Activated CD4-positive, alpha-beta T cell treated with anti-CD3 and anti-CD28 coated beads for 36 hours (primary cell): ENCODE results near the gene WNT7B. TPM values are rescaled to one million over a fixed set of nuclear protein-coding genes. Genes with fewer than 3 reads are reported as not detected.

Source experiments
- ATAC-seq: fragments of 200-7000 bp; cut with Tn5 transposase; one replicate; pipeline ENCODE4 v1.10.0; 2021; ENCODE audit warnings: mild to moderate bottlenecking, moderate library complexity
- CTCF ChIA-PET: fragments of 350-600 bp; sonication (Branson Sonifier 250); formaldehyde crosslinking; loops from one replicate; lab custom pipeline; 2021; ENCODE audit warnings: antibody characterized with exemption; lab: Charles Lee
- POLR2A ChIA-PET: fragments of 350-600 bp; sonication (Branson Sonifier 250); formaldehyde crosslinking; loops from one replicate; lab custom pipeline; 2021; ENCODE audit warnings: antibody characterized with exemption, inconsistent platforms; lab: Charles Lee
- DNase-seq: peaks from one replicate; pipeline ENCODE4 v3.0.0-alpha.2; 2020
- H3K27ac Mint-ChIP-seq: one replicate; pipeline ENCODE4 v1.8.0; 2021; ENCODE audit warnings: mixed read lengths
- H3K27me3 Mint-ChIP-seq: one replicate; pipeline ENCODE4 v1.8.0; 2021; ENCODE audit warnings: mixed read lengths
- H3K36me3 Mint-ChIP-seq: one replicate; pipeline ENCODE4 v1.8.0; 2021; ENCODE audit warnings: low read depth, mixed read lengths
- H3K4me1 Mint-ChIP-seq: one replicate; pipeline ENCODE4 v1.8.0; 2021; ENCODE audit warnings: mixed read lengths
- H3K4me3 Mint-ChIP-seq: one replicate; pipeline ENCODE4 v1.8.0; 2021; ENCODE audit warnings: mild to moderate bottlenecking, moderate library complexity, mixed read lengths
- H3K9me3 Mint-ChIP-seq: one replicate; pipeline ENCODE4 v1.8.0; 2021; ENCODE audit warnings: low read depth, mixed read lengths
- intact Hi-C, 2 experiments: fragments of 100-400 bp; cut with DNase I in 1 of 2; cut with micrococcal nuclease in 1 of 2; formaldehyde crosslinking; loops; one replicate each; pipeline versions ENCODE4 v1.14.2 to v1.15.1; 2022 to 2024; cut with DNase I, micrococcal nuclease
- total RNA-seq, 2 experiments: library from RNA; stranded (reverse); gene quantifications; one replicate each; pipeline ENCODE4 v1.2.3, GENCODE V29; 2021

The WNT7B gene
- total RNA-seq, 2 experiments from 2014 or later: not detected

GRCh38 chr22:45961679-45962433 is 15.1 kb downstream of the WNT7B start:
- no peak for DNase-seq
- POLR2A ChIA-PET: no interaction called here
- H3K4me1 Mint-ChIP-seq: no peaks in the 10 kb centered on the region
- intact Hi-C loops: no loop called here
- no peak overlapping the region for H3K4me3 Mint-ChIP-seq
- H3K36me3 Mint-ChIP-seq: no peaks in the 10 kb centered on the region
- no peak for ATAC-seq
- CTCF ChIA-PET: interaction anchor here (0.6 kb wide), 1 partner anchor 44 kb away, joined by 3 read pairs; no protein-coding TSS in a partner anchor
- H3K27ac Mint-ChIP-seq: no peak overlapping the region
- no peaks in the 10 kb centered on the region for H3K9me3 Mint-ChIP-seq
- H3K27me3 Mint-ChIP-seq: peaks cover 1% of the 10 kb centered on the region

GRCh38 chr22:45960477-45961386 is 16.2 kb downstream of the WNT7B start:
- DNase-seq: no peak
- ATAC-seq: no peak
- intact Hi-C loops: no loop called here
- no peaks in the 10 kb centered on the region for H3K36me3 Mint-ChIP-seq
- no peak overlapping the region for H3K27ac Mint-ChIP-seq
- no peaks in the 10 kb centered on the region for H3K27me3 Mint-ChIP-seq
- ChIA-PET CTCF (no interaction called here), POLR2A (no interaction called here)
- no peaks in the 10 kb centered on the region for H3K9me3 Mint-ChIP-seq
- no peaks in the 10 kb centered on the region for H3K4me1 Mint-ChIP-seq
- no peak overlapping the region for H3K4me3 Mint-ChIP-seq

- CTCF ChIA-PET: no interaction called here
- no peaks in the 10 kb centered on the region for H3K4me1 Mint-ChIP-seq
Measured at GRCh38 chr22:45959719-45960476, 17.1 kb downstream of the WNT7B start.

GRCh38 chr22:45958971-45959370 is 18.0 kb downstream of the WNT7B start:
- H3K27me3 Mint-ChIP-seq: peaks cover 2% of the 10 kb centered on the region
- no peak overlapping the region for H3K4me3 Mint-ChIP-seq
- H3K4me1 Mint-ChIP-seq: no peaks in the 10 kb centered on the region
- CTCF ChIA-PET: interaction anchor here (0.5 kb wide), 1 partner anchor 125 kb away, joined by 3 read pairs; no protein-coding TSS in a partner anchor
- H3K36me3 Mint-ChIP-seq: no peaks in the 10 kb centered on the region
- H3K9me3 Mint-ChIP-seq: no peaks in the 10 kb centered on the region
- POLR2A ChIA-PET: no interaction called here
- intact Hi-C loops: no loop called here
- no peak overlapping the region for H3K27ac Mint-ChIP-seq
- DNase-seq (no peak), ATAC-seq (no peak)

More at GRCh38 chr22:45959719-45960476, 17.1 kb downstream of the WNT7B start:
- ATAC-seq: no peak
- Mint-ChIP-seq H3K9me3 (no peaks in the 10 kb centered on the region), H3K36me3 (no peaks in the 10 kb centered on the region), H3K27me3 (no peaks in the 10 kb centered on the region), H3K4me3 (no peak overlapping the region), H3K27ac (no peak overlapping the region)
- intact Hi-C loops: no loop called here
- POLR2A ChIA-PET: no interaction called here
- no peak for DNase-seq

GRCh38 chr22:45957826-45958225 is 19.1 kb downstream of the WNT7B start:
- Mint-ChIP-seq H3K9me3 (no peaks in the 10 kb centered on the region), H3K4me3 (no peak overlapping the region), H3K36me3 (no peaks in the 10 kb centered on the region), H3K4me1 (no peaks in the 10 kb centered on the region), H3K27me3 (peaks cover 7% of the 10 kb centered on the region), H3K27ac (no peak overlapping the region)
- ATAC-seq: no peak
- ChIA-PET POLR2A (no interaction called here), CTCF (no interaction called here)
- intact Hi-C loops: no loop called here
- no peak for DNase-seq

- no peaks in the 10 kb centered on the region for H3K36me3 Mint-ChIP-seq
- H3K4me1 Mint-ChIP-seq: no peaks in the 10 kb centered on the region
- peaks cover 9% of the 10 kb centered on the region for H3K27me3 Mint-ChIP-seq
- H3K4me3 Mint-ChIP-seq: no peak overlapping the region
- no peak for ATAC-seq
- no peak overlapping the region for H3K27ac Mint-ChIP-seq
- ChIA-PET POLR2A (no interaction called here), CTCF (interaction anchor here (0.5 kb wide), 1 partner anchor 69 kb away, joined by 3 read pairs; no protein-coding TSS in a partner anchor)
- intact Hi-C loops: no loop called here
- no peaks in the 10 kb centered on the region for H3K9me3 Mint-ChIP-seq
- no peak for DNase-seq
Measured at GRCh38 chr22:45953178-45953577, 23.8 kb downstream of the WNT7B start.

GRCh38 chr22:45952553-45952952 is 24.4 kb downstream of the WNT7B start:
- ATAC-seq (no peak), DNase-seq (no peak)
- no peaks in the 10 kb centered on the region for H3K9me3 Mint-ChIP-seq
- no peak overlapping the region for H3K27ac Mint-ChIP-seq
- intact Hi-C loops: no loop called here
- ChIA-PET POLR2A (no interaction called here), CTCF (no interaction called here)
- no peaks in the 10 kb centered on the region for H3K4me1 Mint-ChIP-seq
- H3K27me3 Mint-ChIP-seq: peaks cover 9% of the 10 kb centered on the region
- no peaks in the 10 kb centered on the region for H3K36me3 Mint-ChIP-seq
- H3K4me3 Mint-ChIP-seq: no peak overlapping the region

GRCh38 chr22:45952151-45952550 is 24.8 kb downstream of the WNT7B start:
- no peak overlapping the region for H3K4me3 Mint-ChIP-seq
- H3K4me1 Mint-ChIP-seq: no peaks in the 10 kb centered on the region
- no peak for DNase-seq
- H3K36me3 Mint-ChIP-seq: no peaks in the 10 kb centered on the region
- CTCF ChIA-PET: no interaction called here
- H3K27ac Mint-ChIP-seq: no peak overlapping the region
- no peak for ATAC-seq
- peaks cover 11% of the 10 kb centered on the region for H3K27me3 Mint-ChIP-seq
- H3K9me3 Mint-ChIP-seq: no peaks in the 10 kb centered on the region
- intact Hi-C loops: no loop called here
- POLR2A ChIA-PET: no interaction called here

- no peak overlapping the region for H3K27ac Mint-ChIP-seq
- CTCF ChIA-PET: no interaction called here
Measured at GRCh38 chr22:45949891-45950290, 27.1 kb downstream of the WNT7B start.

GRCh38 chr22:45949258-45949870 is 27.6 kb downstream of the WNT7B start:
- POLR2A ChIA-PET: no interaction called here
- ATAC-seq: no peak
- peaks cover 11% of the 10 kb centered on the region for H3K27me3 Mint-ChIP-seq

More at GRCh38 chr22:45949891-45950290, 27.1 kb downstream of the WNT7B start:
- Mint-ChIP-seq H3K4me1 (no peaks in the 10 kb centered on the region), H3K4me3 (no peak overlapping the region), H3K27me3 (peaks cover 11% of the 10 kb centered on the region), H3K9me3 (no peaks in the 10 kb centered on the region), H3K36me3 (no peaks in the 10 kb centered on the region)
- intact Hi-C loops: no loop called here
- POLR2A ChIA-PET: no interaction called here
- ATAC-seq: no peak
- no peak for DNase-seq

More at GRCh38 chr22:45949258-45949870, 27.6 kb downstream of the WNT7B start:
- Mint-ChIP-seq H3K4me1 (no peaks in the 10 kb centered on the region), H3K27ac (no peak overlapping the region), H3K36me3 (no peaks in the 10 kb centered on the region), H3K4me3 (no peak overlapping the region), H3K9me3 (no peaks in the 10 kb centered on the region)
- CTCF ChIA-PET: interaction anchor here (0.6 kb wide), 1 partner anchor 577 kb away, joined by 3 read pairs; no protein-coding TSS in a partner anchor
- DNase-seq: no peak
- intact Hi-C loops: no loop called here
